ENCODE results near the gene TRIP10.

Gene TRIP10

DNA sequence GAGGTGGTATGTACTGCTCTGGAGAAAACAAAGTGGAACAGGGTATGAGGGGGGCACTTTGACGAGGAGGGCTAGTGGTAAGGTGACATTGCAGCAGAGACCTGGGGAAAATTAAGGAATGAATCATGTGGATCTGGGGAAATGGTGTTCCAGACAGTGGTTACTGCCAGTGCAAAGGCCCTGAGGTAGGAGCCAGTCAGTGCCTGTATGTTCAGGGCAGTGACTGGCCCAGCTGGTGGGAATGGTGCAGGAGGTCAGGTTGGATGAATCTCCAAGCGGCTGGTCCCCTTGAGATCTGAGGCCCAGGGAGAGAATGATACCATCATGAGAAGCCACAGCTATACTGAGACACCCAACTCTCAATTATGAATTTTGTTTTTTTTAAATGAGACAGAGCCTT, 38.0 kb downstream of the TRIP10 start:
- Histone ChIP-seq H3K36me3 (ENCODE audit: control insufficient read depth, insufficient read depth, low read length) (no peaks in the 10 kb centered on the region), H3K9me3 (ENCODE audit: control insufficient read depth, low read length) (no peaks in the 10 kb centered on the region), H3K27ac (ENCODE audit: insufficient read depth, low read depth, low read length, poor library complexity, severe bottlenecking) (no peak overlapping the region), H3K27me3 (ENCODE audit: control insufficient read depth, insufficient read depth, low read length, poor library complexity, severe bottlenecking) (no peaks in the 10 kb centered on the region), H3K4me1 (ENCODE audit: control insufficient read depth, insufficient read depth, low read length) (no peaks in the 10 kb centered on the region), H3K4me3 (ENCODE audit: insufficient read depth, low read depth, low read length) (no peak overlapping the region)
- 79 to 87% methylated on average over 1 to 2 of the region's 2 CpGs for WGBS, 2 experiments

DNA sequence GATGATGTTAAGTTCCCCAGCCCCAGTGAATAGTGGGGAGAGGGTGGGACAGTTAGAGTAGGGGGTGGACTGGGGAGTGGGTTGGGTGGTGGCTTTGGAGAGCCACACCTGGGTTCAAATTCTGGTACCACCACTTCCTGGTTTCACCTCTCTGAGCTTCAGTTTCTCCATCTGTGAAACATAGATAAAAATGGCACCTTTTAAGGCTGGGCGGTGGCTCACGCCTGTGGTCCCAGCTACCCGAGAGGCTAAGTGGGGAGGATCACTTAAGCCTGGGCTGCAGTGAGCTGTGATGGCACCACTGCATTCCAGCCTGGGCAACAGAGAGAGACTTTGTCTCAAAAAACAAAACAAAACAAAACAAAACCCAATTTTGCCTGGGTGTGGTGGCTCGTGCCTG, 38.9 kb downstream of the TRIP10 start:
- Histone ChIP-seq H3K27ac (ENCODE audit: insufficient read depth, low read depth, low read length, poor library complexity, severe bottlenecking) (no peak overlapping the region), H3K4me3 (ENCODE audit: insufficient read depth, low read depth, low read length) (no peak overlapping the region), H3K4me1 (ENCODE audit: control insufficient read depth, insufficient read depth, low read length) (no peaks in the 10 kb centered on the region), H3K36me3 (ENCODE audit: control insufficient read depth, insufficient read depth, low read length) (no peaks in the 10 kb centered on the region), H3K9me3 (ENCODE audit: control insufficient read depth, low read length) (no peaks in the 10 kb centered on the region), H3K27me3 (ENCODE audit: control insufficient read depth, insufficient read depth, low read length, poor library complexity, severe bottlenecking) (no peaks in the 10 kb centered on the region)
- WGBS, 2 experiments: 84 to 90% methylated on average over 4 of the region's 4 CpGs

- Histone ChIP-seq H3K4me3 (ENCODE audit: insufficient read depth, low read depth, low read length) (no peak overlapping the region), H3K27ac (ENCODE audit: insufficient read depth, low read depth, low read length, poor library complexity, severe bottlenecking) (no peak overlapping the region), H3K27me3 (ENCODE audit: control insufficient read depth, insufficient read depth, low read length, poor library complexity, severe bottlenecking) (no peaks in the 10 kb centered on the region), H3K9me3 (ENCODE audit: control insufficient read depth, low read length) (no peaks in the 10 kb centered on the region), H3K36me3 (ENCODE audit: control insufficient read depth, insufficient read depth, low read length) (no peaks in the 10 kb centered on the region), H3K4me1 (ENCODE audit: control insufficient read depth, insufficient read depth, low read length) (no peaks in the 10 kb centered on the region)
- WGBS, 2 experiments: 79 to 83% methylated on average over 4 of the region's 4 CpGs
Measured at GRCh38 chr19:6779206-6779605, 39.7 kb downstream of the TRIP10 start.

- no peak overlapping the region for H3K4me3 ChIP-seq (ENCODE audit: insufficient read depth, low read depth, low read length)
- H3K36me3 ChIP-seq (ENCODE audit: control insufficient read depth, insufficient read depth, low read length): no peaks in the 10 kb centered on the region
- H3K4me1 ChIP-seq (ENCODE audit: control insufficient read depth, insufficient read depth, low read length): no peaks in the 10 kb centered on the region
- no peak overlapping the region for H3K27ac ChIP-seq (ENCODE audit: insufficient read depth, low read depth, low read length, poor library complexity, severe bottlenecking)
- H3K9me3 ChIP-seq (ENCODE audit: control insufficient read depth, low read length): peaks cover 4% of the 10 kb centered on the region
- 83 to 87% methylated on average over 4 of the region's 4 CpGs for WGBS, 2 experiments
- H3K27me3 ChIP-seq (ENCODE audit: control insufficient read depth, insufficient read depth, low read length, poor library complexity, severe bottlenecking): no peaks in the 10 kb centered on the region
Measured at GRCh38 chr19:6787393-6787792, 47.9 kb downstream of the TRIP10 start.

DNA sequence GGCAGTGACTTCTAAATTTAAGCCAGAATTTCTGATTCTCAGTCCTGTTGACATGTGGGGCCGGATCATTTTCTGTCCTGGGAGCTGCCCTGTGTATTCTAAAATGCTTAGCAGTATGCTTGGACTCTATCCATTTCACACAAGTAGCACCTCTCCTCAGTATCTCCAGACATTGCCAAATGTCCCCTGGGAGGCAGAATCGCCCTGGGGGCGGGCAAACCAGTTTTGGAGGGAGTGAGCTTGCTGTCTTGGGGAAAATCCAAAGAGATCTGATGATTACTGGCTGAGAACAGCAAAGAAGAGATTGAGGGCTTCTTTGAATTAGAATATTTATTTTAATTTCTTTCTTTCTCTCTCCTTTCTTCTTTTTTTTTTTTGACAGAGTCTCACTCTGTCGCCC, 49.4 kb downstream of the TRIP10 start:
- WGBS, 2 experiments: 60 to 64% methylated on average over 4 of the region's 4 CpGs
- H3K27me3 ChIP-seq (ENCODE audit: control insufficient read depth, insufficient read depth, low read length, poor library complexity, severe bottlenecking): no peaks in the 10 kb centered on the region

GRCh38 chr19:6790194-6791128, 51.0 kb downstream of the TRIP10 start:
- Histone ChIP-seq H3K4me3 (ENCODE audit: insufficient read depth, low read depth, low read length) (no peak overlapping the region), H3K27ac (ENCODE audit: insufficient read depth, low read depth, low read length, poor library complexity, severe bottlenecking) (no peak overlapping the region), H3K4me1 (ENCODE audit: control insufficient read depth, insufficient read depth, low read length) (no peaks in the 10 kb centered on the region), H3K9me3 (ENCODE audit: control insufficient read depth, low read length) (peaks cover 6% of the 10 kb centered on the region), H3K36me3 (ENCODE audit: control insufficient read depth, insufficient read depth, low read length) (no peaks in the 10 kb centered on the region), H3K27me3 (ENCODE audit: control insufficient read depth, insufficient read depth, low read length, poor library complexity, severe bottlenecking) (no peaks in the 10 kb centered on the region)
- 62 to 66% methylated on average over 5 of the region's 5 CpGs for WGBS, 2 experiments

More for the DNA sequence above, 49.4 kb downstream of the TRIP10 start:
- H3K36me3 ChIP-seq (ENCODE audit: control insufficient read depth, insufficient read depth, low read length): no peaks in the 10 kb centered on the region
- no peak overlapping the region for H3K27ac ChIP-seq (ENCODE audit: insufficient read depth, low read depth, low read length, poor library complexity, severe bottlenecking)
- no peak overlapping the region for H3K4me3 ChIP-seq (ENCODE audit: insufficient read depth, low read depth, low read length)
- peaks cover 6% of the 10 kb centered on the region for H3K9me3 ChIP-seq (ENCODE audit: control insufficient read depth, low read length)
- no peaks in the 10 kb centered on the region for H3K4me1 ChIP-seq (ENCODE audit: control insufficient read depth, insufficient read depth, low read length)

DNA sequence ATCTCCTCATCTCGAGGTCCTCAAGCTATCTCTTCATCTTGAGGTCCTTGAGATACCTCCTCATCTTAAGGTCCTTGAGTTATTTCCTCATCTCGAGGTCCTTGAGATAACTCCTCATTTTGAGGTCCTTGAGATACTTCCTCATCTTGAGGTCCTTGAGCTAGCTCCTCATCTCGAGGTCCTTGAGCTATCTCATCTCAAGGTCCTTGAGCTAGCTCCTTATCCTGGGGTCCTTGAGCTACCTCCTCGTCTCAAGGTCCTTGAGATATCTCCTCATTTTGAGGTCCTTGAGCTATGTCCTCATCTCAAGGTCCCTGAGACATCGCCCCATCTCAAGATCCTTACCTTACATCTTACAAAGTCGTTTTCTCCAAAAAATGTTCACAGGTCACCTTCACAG, 51.8 kb downstream of the TRIP10 start:
- Histone ChIP-seq H3K27ac (ENCODE audit: insufficient read depth, low read depth, low read length, poor library complexity, severe bottlenecking) (no peak overlapping the region), H3K4me3 (ENCODE audit: insufficient read depth, low read depth, low read length) (no peak overlapping the region), H3K36me3 (ENCODE audit: control insufficient read depth, insufficient read depth, low read length) (no peaks in the 10 kb centered on the region), H3K9me3 (ENCODE audit: control insufficient read depth, low read length) (peaks cover 6% of the 10 kb centered on the region), H3K27me3 (ENCODE audit: control insufficient read depth, insufficient read depth, low read length, poor library complexity, severe bottlenecking) (no peaks in the 10 kb centered on the region), H3K4me1 (ENCODE audit: control insufficient read depth, insufficient read depth, low read length) (no peaks in the 10 kb centered on the region)
- 49 to 56% methylated on average over 6 of the region's 6 CpGs for WGBS, 2 experiments

DNA sequence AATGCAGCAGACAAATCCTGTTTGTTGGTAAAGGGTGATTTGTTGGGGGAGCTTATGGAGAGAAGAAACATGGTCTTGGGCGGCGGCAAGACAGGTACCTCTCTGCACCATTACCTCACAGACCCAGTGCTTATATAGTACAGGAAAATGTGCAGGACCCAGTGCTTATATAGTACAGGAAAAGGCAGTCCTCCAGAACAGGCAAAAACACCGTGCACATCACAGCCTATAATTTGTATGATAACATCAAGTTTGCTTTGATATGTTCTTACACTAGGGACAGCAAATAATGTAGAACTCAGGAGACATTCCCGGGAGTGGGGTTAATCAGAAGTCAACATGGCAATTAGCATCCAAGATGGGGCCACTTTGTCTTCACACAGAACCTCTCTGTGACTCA, 53.9 kb downstream of the TRIP10 start:
- Histone ChIP-seq H3K36me3 (ENCODE audit: control insufficient read depth, insufficient read depth, low read length) (no peaks in the 10 kb centered on the region), H3K4me3 (ENCODE audit: insufficient read depth, low read depth, low read length) (no peak overlapping the region), H3K4me1 (ENCODE audit: control insufficient read depth, insufficient read depth, low read length) (no peaks in the 10 kb centered on the region), H3K27ac (ENCODE audit: insufficient read depth, low read depth, low read length, poor library complexity, severe bottlenecking) (no peak overlapping the region), H3K9me3 (ENCODE audit: control insufficient read depth, low read length) (peaks cover 6% of the 10 kb centered on the region), H3K27me3 (ENCODE audit: control insufficient read depth, insufficient read depth, low read length, poor library complexity, severe bottlenecking) (no peaks in the 10 kb centered on the region)
- WGBS, 2 experiments: 80 to 85% methylated on average over 2 to 4 of the region's 4 CpGs

- no peaks in the 10 kb centered on the region for H3K27me3 ChIP-seq (ENCODE audit: control insufficient read depth, insufficient read depth, low read length, poor library complexity, severe bottlenecking)
- WGBS, 2 experiments: 85% methylated on average over 4 to 5 of the region's 5 CpGs
- H3K4me1 ChIP-seq (ENCODE audit: control insufficient read depth, insufficient read depth, low read length): no peaks in the 10 kb centered on the region
- H3K36me3 ChIP-seq (ENCODE audit: control insufficient read depth, insufficient read depth, low read length): no peaks in the 10 kb centered on the region
- H3K9me3 ChIP-seq (ENCODE audit: control insufficient read depth, low read length): peaks cover 6% of the 10 kb centered on the region
- no peak overlapping the region for H3K4me3 ChIP-seq (ENCODE audit: insufficient read depth, low read depth, low read length)
- no peak overlapping the region for H3K27ac ChIP-seq (ENCODE audit: insufficient read depth, low read depth, low read length, poor library complexity, severe bottlenecking)
Measured at GRCh38 chr19:6793973-6794372, 54.5 kb downstream of the TRIP10 start.

DNA sequence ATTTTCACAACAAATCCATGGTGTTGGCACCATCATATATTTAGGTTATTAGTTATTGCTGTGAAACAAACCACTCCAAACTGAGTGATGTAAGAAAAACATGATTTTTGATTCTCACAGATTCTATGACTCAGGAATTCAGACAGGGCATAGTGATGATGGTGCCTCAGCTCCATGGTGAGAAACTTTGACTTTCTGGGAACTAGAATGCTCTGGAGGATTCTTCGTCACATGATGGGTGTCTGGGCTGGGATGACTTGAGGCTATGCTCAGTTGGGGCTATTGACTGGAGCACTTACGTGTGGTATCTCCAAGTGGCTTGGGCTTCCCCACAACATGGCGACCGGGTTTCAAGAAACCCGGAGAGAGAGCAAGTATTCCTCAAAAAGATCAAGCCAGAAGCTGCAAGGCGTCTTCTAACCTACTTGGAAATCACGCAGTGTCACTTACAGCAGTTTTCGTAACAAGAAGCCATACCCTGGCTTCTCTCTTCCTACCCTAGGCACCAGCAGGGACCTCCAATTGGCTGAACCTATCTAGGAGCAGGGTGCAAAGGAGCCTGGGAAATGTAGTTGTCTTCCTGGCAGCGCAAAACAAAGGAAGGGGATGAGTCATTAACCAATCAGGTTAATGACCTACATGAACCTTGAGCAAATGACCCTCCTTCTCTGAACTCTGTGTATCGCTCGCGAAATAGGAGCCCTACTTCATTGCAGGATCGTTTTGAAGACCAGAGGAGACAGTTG, 55.4 kb downstream of the TRIP10 start:
- Histone ChIP-seq H3K4me1 (ENCODE audit: control insufficient read depth, insufficient read depth, low read length) (no peaks in the 10 kb centered on the region), H3K9me3 (ENCODE audit: control insufficient read depth, low read length) (peaks cover 6% of the 10 kb centered on the region)
- WGBS, 2 experiments: 78 to 79% methylated on average over 13 of the region's 13 CpGs

More for the DNA sequence above, 55.4 kb downstream of the TRIP10 start:
- H3K36me3 ChIP-seq (ENCODE audit: control insufficient read depth, insufficient read depth, low read length): no peaks in the 10 kb centered on the region
- H3K27ac ChIP-seq (ENCODE audit: insufficient read depth, low read depth, low read length, poor library complexity, severe bottlenecking): no peak overlapping the region
- H3K27me3 ChIP-seq (ENCODE audit: control insufficient read depth, insufficient read depth, low read length, poor library complexity, severe bottlenecking): no peaks in the 10 kb centered on the region
- no peak overlapping the region for H3K4me3 ChIP-seq (ENCODE audit: insufficient read depth, low read depth, low read length)
